Loucy (cell line): ENCODE results near the gene SLC35G1.

Experiments used
- CTCF ChIP-seq: fragments of 200-600 bp; sonication (generic); conservative IDR thresholded peaks from 2 replicates; pipeline ENCODE4 v1.5.1; 2014; ENCODE audit warnings: mild to moderate bottlenecking, antibody characterized with exemption, low read length
- EZH2phosphoT487 ChIP-seq: fragments of 200-600 bp; IDR thresholded peaks from 2 replicates; pipeline ENCODE4 v1.6.1; 2018; ENCODE audit warnings: antibody characterized with exemption, mild to moderate bottlenecking, moderate library complexity, borderline replicate concordance

- TF ChIP-seq CTCF (no peak), EZH2phosphoT487 (no peak)
These were observed 17.4 kb upstream of the SLC35G1 start for GRCh38 chr10:93876381-93876780.
